Hepatocyte (in vitro differentiated cells): Measurements from ENCODE around the gene NOXA1.

Source experiments
- EZH2 ChIP-seq: fragments of 200-600 bp; sonication (generic); IDR thresholded peaks from 2 replicates; pipeline ENCODE4 v1.6.1; 2016; ENCODE audit warnings: antibody characterized with exemption, mild to moderate bottlenecking, borderline replicate concordance
- TF ChIP-seq, protein P1 (sequence below): fragments of 200-600 bp; sonication (generic); IDR thresholded peaks from 2 replicates; pipeline ENCODE4 v1.5.1; 2016; ENCODE audit warnings: antibody characterized with exemption, mild to moderate bottlenecking; ENCODE audit not compliant: poor library complexity

DNA sequence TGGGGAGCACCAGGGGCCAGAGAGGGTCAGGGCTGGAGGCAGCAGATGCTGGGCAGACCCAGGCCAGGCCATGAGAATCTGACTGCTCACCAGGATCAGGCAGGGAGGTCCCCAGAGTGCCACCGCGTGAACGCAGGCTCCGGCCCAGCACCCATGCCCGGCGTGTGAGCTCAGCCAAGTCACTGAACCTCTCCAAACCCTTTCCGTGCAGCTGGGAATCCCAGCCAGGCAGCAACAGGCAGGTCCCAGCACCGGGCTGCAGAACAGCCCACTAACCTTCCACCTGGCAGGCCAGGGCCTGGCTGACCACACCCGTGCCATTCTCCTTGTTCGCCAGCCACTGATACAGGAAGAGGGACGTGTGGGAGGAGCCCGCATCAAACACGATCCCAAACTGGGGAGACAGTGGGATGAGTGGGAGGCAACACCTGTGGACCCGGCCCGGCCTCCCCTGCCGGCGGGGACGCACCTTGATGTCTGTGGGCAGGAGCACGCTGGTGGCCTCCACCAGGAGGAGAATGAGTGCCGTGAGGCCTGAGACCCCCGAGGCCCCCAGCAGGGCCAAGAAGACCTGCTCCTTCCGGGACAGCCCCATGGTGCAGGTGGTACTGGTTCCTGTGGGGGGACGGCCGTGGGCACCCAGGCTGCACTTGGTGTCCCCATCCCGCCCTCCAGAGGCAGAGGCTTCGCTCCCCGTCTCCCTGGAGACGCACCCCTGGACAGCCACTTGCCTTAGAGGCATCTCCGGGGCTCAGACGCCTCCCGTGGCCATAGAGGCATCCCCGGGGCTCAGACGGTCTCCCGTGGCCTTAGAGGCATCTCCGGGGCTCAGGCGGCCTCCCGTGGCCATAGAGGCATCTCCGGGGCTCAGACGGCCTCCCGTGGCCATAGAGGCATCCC lies 14.7 kb downstream of the NOXA1 start:
- TF ChIP-seq, protein P1, sequence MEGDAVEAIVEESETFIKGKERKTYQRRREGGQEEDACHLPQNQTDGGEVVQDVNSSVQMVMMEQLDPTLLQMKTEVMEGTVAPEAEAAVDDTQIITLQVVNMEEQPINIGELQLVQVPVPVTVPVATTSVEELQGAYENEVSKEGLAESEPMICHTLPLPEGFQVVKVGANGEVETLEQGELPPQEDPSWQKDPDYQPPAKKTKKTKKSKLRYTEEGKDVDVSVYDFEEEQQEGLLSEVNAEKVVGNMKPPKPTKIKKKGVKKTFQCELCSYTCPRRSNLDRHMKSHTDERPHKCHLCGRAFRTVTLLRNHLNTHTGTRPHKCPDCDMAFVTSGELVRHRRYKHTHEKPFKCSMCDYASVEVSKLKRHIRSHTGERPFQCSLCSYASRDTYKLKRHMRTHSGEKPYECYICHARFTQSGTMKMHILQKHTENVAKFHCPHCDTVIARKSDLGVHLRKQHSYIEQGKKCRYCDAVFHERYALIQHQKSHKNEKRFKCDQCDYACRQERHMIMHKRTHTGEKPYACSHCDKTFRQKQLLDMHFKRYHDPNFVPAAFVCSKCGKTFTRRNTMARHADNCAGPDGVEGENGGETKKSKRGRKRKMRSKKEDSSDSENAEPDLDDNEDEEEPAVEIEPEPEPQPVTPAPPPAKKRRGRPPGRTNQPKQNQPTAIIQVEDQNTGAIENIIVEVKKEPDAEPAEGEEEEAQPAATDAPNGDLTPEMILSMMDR = no peak
- no peak for TF ChIP-seq EZH2
